Measurements from ENCODE around the gene ENPP6.

GRCh38 chr4:184235526-184235925 lies 17.9 kb upstream of the ENPP6 start:
- TF ChIP-seq CTCF (conservative IDR thresholded peaks at IDR 0.05; ENCODE audit: low read length) (no peak), EZH2phosphoT487 (IDR thresholded peaks at IDR 0.05; ENCODE audit: borderline replicate concordance, low read depth, low read length) (no peak)

Data from OCI-LY7 (cell line).